NB4 (cell line): ENCODE results near the gene IL17D.
"Not testable (repeated sequence)": the region's sequence is repeated elsewhere in the genome, so short reads cannot be mapped to it uniquely, and the experiment has no call there.

Experiments
- DNase-seq: peaks from one replicate; pipeline ENCODE4 v3.0.0; 2010; ENCODE audit warnings: low read depth
- H3K4me3 ChIP-seq: one replicate; pipeline ENCODE4 v1.5.1; 2011; ENCODE audit warnings: mild to moderate bottlenecking, low read depth, low read length, moderate library complexity
- MAX ChIP-seq: IDR thresholded peaks from 2 replicates; pipeline ENCODE4 v1.6.1; 2011; ENCODE audit warnings: low read depth, low read length
- MYC ChIP-seq: IDR thresholded peaks from 2 replicates; pipeline ENCODE4 v1.6.1; 2011; ENCODE audit warnings: low read depth, low read length
- POLR2A ChIP-seq: IDR thresholded peaks from 2 replicates; pipeline ENCODE4 v1.6.1; 2011; ENCODE audit warnings: mild to moderate bottlenecking; ENCODE audit not compliant: insufficient read length; ENCODE audit errors: extremely low read depth
- TF ChIP-seq, protein P1 (sequence below): IDR thresholded peaks from one replicate; pipeline ENCODE4 v1.5.1; 2012; ENCODE audit warnings: low read depth, low read length

The IL17D gene

GRCh38 chr13:20667857-20668437 lies 35.6 kb upstream of the IL17D start:
- no peak for DNase-seq
- H3K4me3 ChIP-seq: no peak overlapping the region
- TF ChIP-seq POLR2A (no peak), MAX (no peak), MYC (no peak)
- TF ChIP-seq, protein P1, sequence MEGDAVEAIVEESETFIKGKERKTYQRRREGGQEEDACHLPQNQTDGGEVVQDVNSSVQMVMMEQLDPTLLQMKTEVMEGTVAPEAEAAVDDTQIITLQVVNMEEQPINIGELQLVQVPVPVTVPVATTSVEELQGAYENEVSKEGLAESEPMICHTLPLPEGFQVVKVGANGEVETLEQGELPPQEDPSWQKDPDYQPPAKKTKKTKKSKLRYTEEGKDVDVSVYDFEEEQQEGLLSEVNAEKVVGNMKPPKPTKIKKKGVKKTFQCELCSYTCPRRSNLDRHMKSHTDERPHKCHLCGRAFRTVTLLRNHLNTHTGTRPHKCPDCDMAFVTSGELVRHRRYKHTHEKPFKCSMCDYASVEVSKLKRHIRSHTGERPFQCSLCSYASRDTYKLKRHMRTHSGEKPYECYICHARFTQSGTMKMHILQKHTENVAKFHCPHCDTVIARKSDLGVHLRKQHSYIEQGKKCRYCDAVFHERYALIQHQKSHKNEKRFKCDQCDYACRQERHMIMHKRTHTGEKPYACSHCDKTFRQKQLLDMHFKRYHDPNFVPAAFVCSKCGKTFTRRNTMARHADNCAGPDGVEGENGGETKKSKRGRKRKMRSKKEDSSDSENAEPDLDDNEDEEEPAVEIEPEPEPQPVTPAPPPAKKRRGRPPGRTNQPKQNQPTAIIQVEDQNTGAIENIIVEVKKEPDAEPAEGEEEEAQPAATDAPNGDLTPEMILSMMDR: no peak

DNA sequence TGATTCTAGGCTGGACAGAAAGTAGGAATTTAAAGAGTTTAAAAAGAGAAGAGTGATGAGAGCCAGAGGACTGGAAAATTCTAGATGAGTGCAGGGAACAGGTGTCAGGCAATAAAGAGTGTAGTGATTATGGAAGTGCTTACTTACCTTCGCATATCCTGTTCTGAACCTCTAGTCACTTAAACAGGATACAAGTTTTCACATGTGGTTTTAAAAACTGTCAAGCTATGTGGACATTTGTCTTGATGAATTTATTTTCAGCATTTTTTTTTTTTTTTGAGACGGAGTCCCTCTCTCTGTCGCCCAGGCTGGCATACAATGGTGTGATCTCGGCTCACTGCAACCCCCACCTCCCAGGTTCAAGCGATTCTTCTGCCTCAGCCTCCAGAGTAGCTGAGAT lies 34.3 kb upstream of the IL17D start:
- DNase-seq: no peak
- TF ChIP-seq, protein P1: no peak
- no peak for TF ChIP-seq MAX
- TF ChIP-seq MYC: no peak
- no peak for TF ChIP-seq POLR2A
- H3K4me3 ChIP-seq: no peak overlapping the region

DNA sequence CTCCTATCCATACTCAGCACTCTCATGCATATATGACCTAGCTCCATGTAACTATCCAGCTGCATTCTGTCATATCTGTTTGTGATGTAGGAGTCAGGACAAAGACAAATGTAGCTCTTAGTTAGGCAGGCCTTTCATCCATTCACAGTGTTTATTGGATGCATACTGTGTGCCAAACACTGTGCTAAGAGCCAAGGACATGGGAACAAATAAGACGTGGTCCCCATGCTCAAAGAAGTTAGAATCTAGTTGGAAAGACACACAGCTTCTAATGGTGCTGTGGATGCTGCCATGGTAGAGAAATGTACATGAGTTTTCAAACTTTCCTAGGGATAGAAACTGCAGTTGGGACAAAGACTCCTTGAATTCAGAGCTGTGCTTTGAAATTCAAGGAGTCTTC lies 31.7 kb upstream of the IL17D start:
- H3K4me3 ChIP-seq: no peak overlapping the region
- TF ChIP-seq POLR2A (no peak), MAX (no peak), MYC (no peak)
- TF ChIP-seq, protein P1: no peak
- no peak for DNase-seq

GRCh38 chr13:20672772-20673171 lies 30.7 kb upstream of the IL17D start:
- DNase-seq: peak; percentile 21
- TF ChIP-seq, protein P1: no peak
- no peak for TF ChIP-seq MYC
- TF ChIP-seq POLR2A: no peak
- no peak overlapping the region for H3K4me3 ChIP-seq

DNA sequence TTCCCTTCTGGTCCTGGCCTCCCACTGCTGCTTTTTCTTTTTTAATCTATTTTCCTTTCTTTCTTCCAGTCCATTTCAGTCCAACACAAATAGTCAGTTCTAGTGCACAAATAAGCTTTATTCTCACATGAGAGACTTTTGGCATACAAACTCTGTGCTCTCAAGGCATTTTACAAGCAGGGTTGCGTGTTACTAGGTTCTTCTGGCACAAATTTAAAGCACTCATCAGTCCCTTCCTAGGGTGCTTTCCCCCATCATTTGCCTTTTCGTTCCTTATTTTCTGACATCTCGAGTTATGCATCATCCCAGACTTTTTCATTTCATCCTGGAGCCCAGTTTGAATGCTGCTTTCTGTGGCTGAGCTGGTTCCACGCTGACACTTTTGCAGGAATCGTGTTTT lies 29.8 kb upstream of the IL17D start:
- no peak for DNase-seq
- H3K4me3 ChIP-seq: no peak overlapping the region
- TF ChIP-seq MAX: no peak
- TF ChIP-seq MYC: no peak
- TF ChIP-seq POLR2A: no peak
- TF ChIP-seq, protein P1: no peak

- H3K4me3 ChIP-seq: no peak overlapping the region
- DNase-seq: no peak
- no peak for TF ChIP-seq MYC
- TF ChIP-seq POLR2A: no peak
- TF ChIP-seq, protein P1: no peak
- no peak for TF ChIP-seq MAX
Measured at GRCh38 chr13:20676213-20676612, 27.3 kb upstream of the IL17D start.

GRCh38 chr13:20678606-20679005 lies 24.9 kb upstream of the IL17D start:
- DNase-seq, H3K4me3 ChIP-seq: not testable (repeated sequence)
